GM12878 (cell line): ENCODE measurements around the gene GPR153. TPM values are rescaled to one million over a fixed set of nuclear protein-coding genes. Genes with fewer than 3 reads are reported as not detected.

ENCODE experiments used
- polyA plus RNA-seq, 11 experiments: library from polyadenylated mRNA; depleted of rRNA in 4 of 11; unstranded in 6 of 11; stranded (reverse) in 5 of 11; fragments of >200 nt; fragmentation: Nextera tagmentation in 4 of 11; fragmentation: Illumina TruSeq in 1 of 11; extraction: Ambion mirVana in 4 of 11; extraction: Trizol in 1 of 11; gene quantifications; 1 replicate in 1 of 11; 2 replicates in 10 of 11; pipeline versions ENCODE4 v1.2.1 to v1.2.3, GENCODE V29; 2011 to 2016; ENCODE audit warnings: inconsistent platforms in 2 of 11, missing spikeins in 2 of 11, low read depth in 1 of 11
- total RNA-seq, 4 experiments: library from RNA; depleted of rRNA in 3 of 4; stranded (reverse); fragments of >200 nt in 3 of 4; fragmentation: Illumina TruSeq in 1 of 4; extraction: Trizol in 1 of 4; gene quantifications; 2 replicates each; pipeline versions ENCODE4 v1.2.1 to v1.2.3, GENCODE V29; 2013 to 2021

Gene GPR153
- total and polyA plus RNA-seq, 10 of the 15 experiments (the other 5 are each of a cell fraction or from before 2014, with no cell fraction given): 0.04 to 2.2 (median 0.54) TPM

Other genes with a start within 250 kb of the GPR153 start
Only the 7 nearest of the 11 such genes appear.
- 0.05 and 0.06 TPM in 2 replicates for gene CHD5, start 80.8 kb downstream of the GPR153 start, total RNA-seq (2014; rRNA removed)
- gene CHD5, start 80.8 kb downstream of the GPR153 start, total RNA-seq (2014; rRNA removed; fragmentation: Illumina TruSeq; extraction: Trizol): 0.13 and 0.14 TPM in 2 replicates
- gene CHD5, start 80.8 kb downstream of the GPR153 start, total RNA-seq (2021): 0.19 and 0.49 TPM in 2 replicates
- gene CHD5, start 80.8 kb downstream of the GPR153 start, polyA plus RNA-seq (2011; rRNA removed): 0.07 and 0.23 TPM in 2 replicates
- 0.05 and 0.09 TPM in 2 replicates for gene CHD5, start 80.8 kb downstream of the GPR153 start, polyA plus RNA-seq (2014; fragmentation: Illumina TruSeq; extraction: Trizol)
- not detected for gene CHD5, start 80.8 kb downstream of the GPR153 start, polyA plus RNA-seq (2014; fragmentation: Nextera tagmentation; extraction: Ambion mirVana)
- gene CHD5, start 80.8 kb downstream of the GPR153 start, polyA plus RNA-seq (2014; rRNA removed): 0.22 and 0.49 TPM in 2 replicates
- under 1 TPM in 1 of 2 experiments, not detected in 1; 0.03 TPM for gene CHD5, start 80.8 kb downstream of the GPR153 start, polyA plus RNA-seq (2016; fragmentation: Nextera tagmentation; extraction: Ambion mirVana)
- gene RPL22, start 61.5 kb downstream of the GPR153 start, total RNA-seq (2014; rRNA removed): 191 and 240 TPM in 2 replicates
- 435 and 466 TPM in 2 replicates for gene RPL22, start 61.5 kb downstream of the GPR153 start, total RNA-seq (2014; rRNA removed; fragmentation: Illumina TruSeq; extraction: Trizol)
- gene RPL22, start 61.5 kb downstream of the GPR153 start, total RNA-seq (2021): 437 and 439 TPM in 2 replicates
- gene RPL22, start 61.5 kb downstream of the GPR153 start, polyA plus RNA-seq (2011; rRNA removed): 424 and 754 TPM in 2 replicates
- 479 and 560 TPM in 2 replicates for gene RPL22, start 61.5 kb downstream of the GPR153 start, polyA plus RNA-seq (2014; fragmentation: Illumina TruSeq; extraction: Trizol)
- gene RPL22, start 61.5 kb downstream of the GPR153 start, polyA plus RNA-seq (2014; fragmentation: Nextera tagmentation; extraction: Ambion mirVana): 100 to 1,000 TPM; 437 to 560 TPM
- 295 and 340 TPM in 2 replicates for gene RPL22, start 61.5 kb downstream of the GPR153 start, polyA plus RNA-seq (2014; rRNA removed)
- gene RPL22, start 61.5 kb downstream of the GPR153 start, polyA plus RNA-seq (2016; fragmentation: Nextera tagmentation; extraction: Ambion mirVana): 100 to 1,000 TPM; 302 to 303 TPM
- 15.2 and 18.0 TPM in 2 replicates for gene RNF207, start 55.0 kb downstream of the GPR153 start, total RNA-seq (2014; rRNA removed)
- 7.8 and 8.9 TPM in 2 replicates for gene RNF207, start 55.0 kb downstream of the GPR153 start, total RNA-seq (2014; rRNA removed; fragmentation: Illumina TruSeq; extraction: Trizol)
- 23.2 and 27.0 TPM in 2 replicates for gene RNF207, start 55.0 kb downstream of the GPR153 start, total RNA-seq (2021)
- gene RNF207, start 55.0 kb downstream of the GPR153 start, polyA plus RNA-seq (2011; rRNA removed): 17.2 and 36.4 TPM in 2 replicates
- gene RNF207, start 55.0 kb downstream of the GPR153 start, polyA plus RNA-seq (2014; fragmentation: Illumina TruSeq; extraction: Trizol): 9.4 and 13.3 TPM in 2 replicates
- 1 to 10 TPM; 1.7 to 3.6 TPM for gene RNF207, start 55.0 kb downstream of the GPR153 start, polyA plus RNA-seq (2014; fragmentation: Nextera tagmentation; extraction: Ambion mirVana)
- gene RNF207, start 55.0 kb downstream of the GPR153 start, polyA plus RNA-seq (2014; rRNA removed): 33.4 and 43.5 TPM in 2 replicates
- gene RNF207, start 55.0 kb downstream of the GPR153 start, polyA plus RNA-seq (2016; fragmentation: Nextera tagmentation; extraction: Ambion mirVana): 10 to 100 TPM in 1 of 2 experiments, 1 to 10 TPM in 1; 8.6 to 12.8 TPM
- 50.8 and 52.2 TPM in 2 replicates for gene ICMT, start 25.1 kb downstream of the GPR153 start, total RNA-seq (2014; rRNA removed)
- 33.9 and 37.4 TPM in 2 replicates for gene ICMT, start 25.1 kb downstream of the GPR153 start, total RNA-seq (2014; rRNA removed; fragmentation: Illumina TruSeq; extraction: Trizol)
- gene ICMT, start 25.1 kb downstream of the GPR153 start, total RNA-seq (2021): 48.3 and 50.4 TPM in 2 replicates
- gene ICMT, start 25.1 kb downstream of the GPR153 start, polyA plus RNA-seq (2011; rRNA removed): 31.1 and 31.7 TPM in 2 replicates
- 31.2 and 39.4 TPM in 2 replicates for gene ICMT, start 25.1 kb downstream of the GPR153 start, polyA plus RNA-seq (2014; fragmentation: Illumina TruSeq; extraction: Trizol)
- gene ICMT, start 25.1 kb downstream of the GPR153 start, polyA plus RNA-seq (2014; fragmentation: Nextera tagmentation; extraction: Ambion mirVana): 1 to 10 TPM; 3.8 to 5.5 TPM
- gene ICMT, start 25.1 kb downstream of the GPR153 start, polyA plus RNA-seq (2014; rRNA removed): 43.2 and 45.4 TPM in 2 replicates
- 10 to 100 TPM; 50.3 to 55.7 TPM for gene ICMT, start 25.1 kb downstream of the GPR153 start, polyA plus RNA-seq (2016; fragmentation: Nextera tagmentation; extraction: Ambion mirVana)
- gene HES3, start 16.9 kb downstream of the GPR153 start, total RNA-seq (2014; rRNA removed): not detected in 2 replicates
- not detected in 2 replicates for gene HES3, start 16.9 kb downstream of the GPR153 start, total RNA-seq (2014; rRNA removed; fragmentation: Illumina TruSeq; extraction: Trizol)
- gene HES3, start 16.9 kb downstream of the GPR153 start, total RNA-seq (2021): not detected in 2 replicates
- gene HES3, start 16.9 kb downstream of the GPR153 start, polyA plus RNA-seq (2011; rRNA removed): not detected in 2 replicates
- not detected in 2 replicates for gene HES3, start 16.9 kb downstream of the GPR153 start, polyA plus RNA-seq (2014; fragmentation: Illumina TruSeq; extraction: Trizol)
- not detected for gene HES3, start 16.9 kb downstream of the GPR153 start, polyA plus RNA-seq (2014; fragmentation: Nextera tagmentation; extraction: Ambion mirVana)
- gene HES3, start 16.9 kb downstream of the GPR153 start, polyA plus RNA-seq (2014; rRNA removed): not detected in 2 replicates
- gene HES3, start 16.9 kb downstream of the GPR153 start, polyA plus RNA-seq (2016; fragmentation: Nextera tagmentation; extraction: Ambion mirVana): not detected
- 46.8 and 58.7 TPM in 2 replicates for gene ACOT7, start 132.7 kb upstream of the GPR153 start, total RNA-seq (2014; rRNA removed)
- gene ACOT7, start 132.7 kb upstream of the GPR153 start, total RNA-seq (2014; rRNA removed; fragmentation: Illumina TruSeq; extraction: Trizol): 26.2 and 26.6 TPM in 2 replicates
- 96.9 and 106 TPM in 2 replicates for gene ACOT7, start 132.7 kb upstream of the GPR153 start, total RNA-seq (2021)
- gene ACOT7, start 132.7 kb upstream of the GPR153 start, polyA plus RNA-seq (2011; rRNA removed): 25.1 and 63.8 TPM in 2 replicates
- 15.6 and 47.8 TPM in 2 replicates for gene ACOT7, start 132.7 kb upstream of the GPR153 start, polyA plus RNA-seq (2014; fragmentation: Illumina TruSeq; extraction: Trizol)
- gene ACOT7, start 132.7 kb upstream of the GPR153 start, polyA plus RNA-seq (2014; fragmentation: Nextera tagmentation; extraction: Ambion mirVana): 10 to 100 TPM in 1 of 2 experiments, 1 to 10 TPM in 1; 8.9 to 20.2 TPM
- gene ACOT7, start 132.7 kb upstream of the GPR153 start, polyA plus RNA-seq (2014; rRNA removed): 91.3 and 95.0 TPM in 2 replicates
- 100 to 1,000 TPM; 190 to 206 TPM for gene ACOT7, start 132.7 kb upstream of the GPR153 start, polyA plus RNA-seq (2016; fragmentation: Nextera tagmentation; extraction: Ambion mirVana)
- 0.16 and 0.28 TPM in 2 replicates for gene HES2, start 158.8 kb upstream of the GPR153 start, total RNA-seq (2014; rRNA removed)
- gene HES2, start 158.8 kb upstream of the GPR153 start, total RNA-seq (2014; rRNA removed; fragmentation: Illumina TruSeq; extraction: Trizol): 0.13 and 0.14 TPM in 2 replicates
- gene HES2, start 158.8 kb upstream of the GPR153 start, total RNA-seq (2021): 0.32 and 1.0 TPM in 2 replicates
- 0.23 and 0.27 TPM in 2 replicates for gene HES2, start 158.8 kb upstream of the GPR153 start, polyA plus RNA-seq (2011; rRNA removed)
- 0.13 and 0.16 TPM in 2 replicates for gene HES2, start 158.8 kb upstream of the GPR153 start, polyA plus RNA-seq (2014; fragmentation: Illumina TruSeq; extraction: Trizol)
- gene HES2, start 158.8 kb upstream of the GPR153 start, polyA plus RNA-seq (2014; fragmentation: Nextera tagmentation; extraction: Ambion mirVana): under 1 TPM; 0.13 TPM
- 0.16 and 0.49 TPM in 2 replicates for gene HES2, start 158.8 kb upstream of the GPR153 start, polyA plus RNA-seq (2014; rRNA removed)
- 1 to 10 TPM; 1.2 to 2.0 TPM for gene HES2, start 158.8 kb upstream of the GPR153 start, polyA plus RNA-seq (2016; fragmentation: Nextera tagmentation; extraction: Ambion mirVana)